HG03565 (cell line): Measurements from ENCODE around the gene LMBRD1.
A peak's percentile ranks its signal among the peaks of the same experiment; 100 is the strongest.

Experiments
- ATAC-seq: cut with Tn5 transposase; IDR thresholded peaks from one replicate; pipeline ENCODE4 v1.9.1; 2021; ENCODE audit warnings: mild to moderate bottlenecking, moderate library complexity; ENCODE audit not compliant: unreplicated experiment

The LMBRD1 gene

DNA sequence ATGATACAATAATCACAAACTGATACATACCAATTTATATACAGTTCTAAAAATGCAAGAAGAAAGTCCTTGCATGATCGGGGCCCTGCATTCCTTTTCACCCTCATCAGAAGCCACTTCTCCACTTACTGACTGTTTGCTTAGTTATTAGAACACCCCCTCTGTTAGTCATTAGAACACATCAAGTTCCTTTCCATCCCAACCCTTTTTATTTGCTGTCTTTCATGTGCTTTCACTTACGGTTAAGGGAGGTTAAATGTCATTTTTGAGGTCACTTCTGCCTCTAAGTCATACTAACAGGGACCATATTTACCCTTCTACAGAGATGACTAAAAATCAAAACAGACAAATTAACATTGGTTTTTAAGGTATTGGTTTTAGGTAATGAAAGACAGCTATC lies 149.1 kb downstream of the LMBRD1 start:
- ATAC-seq, result no peak

DNA sequence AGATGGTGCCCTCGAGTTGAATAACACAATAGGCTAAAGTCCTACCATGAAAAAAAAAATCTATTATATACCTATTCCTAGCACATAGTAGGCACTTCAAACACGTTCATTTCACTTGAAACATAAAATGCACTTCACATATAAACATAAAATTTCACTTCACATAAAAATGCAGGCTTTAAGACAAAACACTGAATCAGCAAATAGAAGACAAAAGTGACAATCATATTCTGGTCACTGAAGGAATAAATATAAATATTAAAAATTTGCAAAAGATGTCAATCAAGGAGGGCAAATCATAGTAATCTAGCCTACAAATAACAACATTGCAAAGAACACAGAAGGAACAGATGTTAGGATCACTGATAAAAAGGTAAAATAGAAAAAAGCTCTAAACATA lies 153.1 kb downstream of the LMBRD1 start:
- no peak for ATAC-seq

DNA sequence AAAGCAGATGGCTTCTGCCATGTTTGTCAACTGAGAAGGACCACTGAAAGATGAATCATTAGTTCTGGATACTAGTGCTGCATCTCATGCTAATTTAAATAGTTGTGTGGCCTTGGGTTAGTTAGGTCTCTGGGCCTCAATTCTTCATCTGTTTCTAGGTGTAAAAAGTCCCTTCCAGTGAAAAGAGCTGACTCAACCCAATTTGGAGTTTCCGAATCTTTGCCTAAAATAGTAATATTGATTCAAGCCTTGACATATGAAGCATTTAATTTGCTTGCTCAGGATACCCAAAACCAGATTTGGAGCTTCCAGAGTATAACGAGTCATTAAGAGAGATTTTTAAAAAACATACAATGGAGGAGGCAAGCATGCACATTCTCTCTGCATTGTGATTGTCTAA lies 163.9 kb downstream of the LMBRD1 start:
- no peak for ATAC-seq

DNA sequence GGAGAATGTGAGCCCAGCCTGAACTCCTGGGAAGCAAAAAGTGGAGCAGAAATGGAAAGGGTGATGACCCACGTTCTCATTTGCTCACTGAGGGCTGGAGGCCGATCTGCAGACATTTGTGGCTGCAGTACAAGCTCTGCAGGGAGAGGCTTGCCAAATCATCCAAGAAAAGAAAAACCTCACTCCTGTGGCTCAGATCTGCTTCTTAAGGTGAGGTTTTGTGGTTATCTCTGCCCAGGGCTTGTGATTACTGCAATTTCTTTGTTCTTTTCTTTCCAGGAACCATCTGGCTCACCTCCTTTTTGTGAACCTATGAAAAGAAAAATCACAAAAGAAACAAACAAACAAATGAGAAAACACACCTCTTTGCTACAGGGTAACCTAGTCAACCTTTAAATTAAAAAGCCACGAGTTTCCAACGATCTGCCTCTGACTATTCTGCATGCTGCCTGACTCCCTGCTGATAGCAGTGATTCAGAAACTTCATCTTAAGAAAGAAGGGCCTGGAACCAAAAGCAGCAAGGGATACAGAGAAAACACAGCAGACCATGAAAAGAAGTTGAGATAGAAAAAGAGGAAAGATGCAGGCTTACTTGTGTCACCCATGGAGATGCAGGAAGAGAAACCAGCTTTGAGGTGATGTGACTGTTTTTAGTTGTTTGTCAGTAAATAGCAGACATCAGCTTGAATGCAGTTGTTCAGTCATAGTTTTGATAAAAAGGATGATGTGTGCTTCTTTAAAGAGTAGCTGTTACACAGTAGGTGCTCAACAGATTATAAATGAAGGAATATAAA lies 165.1 kb downstream of the LMBRD1 start:
- peak; percentile 60 for ATAC-seq

DNA sequence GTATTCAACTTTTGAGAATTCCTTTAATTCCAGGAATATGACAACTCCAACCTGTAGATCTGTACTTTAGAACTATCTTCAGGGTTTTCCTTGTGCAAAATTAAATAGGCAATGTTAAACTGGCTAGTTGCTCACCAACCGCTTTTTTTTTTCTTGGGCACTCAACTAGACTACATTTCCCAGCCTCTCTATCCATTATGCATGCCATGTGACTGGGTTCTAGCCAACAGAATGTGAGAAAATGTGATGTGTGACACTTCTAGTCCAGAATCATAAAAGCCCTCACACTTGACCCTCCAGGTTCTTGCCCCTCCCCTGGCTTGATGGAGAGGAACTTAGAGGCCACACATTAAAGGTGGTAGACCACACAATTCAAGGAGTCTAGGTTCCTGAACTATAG lies 166.0 kb downstream of the LMBRD1 start:
- no peak for ATAC-seq

DNA sequence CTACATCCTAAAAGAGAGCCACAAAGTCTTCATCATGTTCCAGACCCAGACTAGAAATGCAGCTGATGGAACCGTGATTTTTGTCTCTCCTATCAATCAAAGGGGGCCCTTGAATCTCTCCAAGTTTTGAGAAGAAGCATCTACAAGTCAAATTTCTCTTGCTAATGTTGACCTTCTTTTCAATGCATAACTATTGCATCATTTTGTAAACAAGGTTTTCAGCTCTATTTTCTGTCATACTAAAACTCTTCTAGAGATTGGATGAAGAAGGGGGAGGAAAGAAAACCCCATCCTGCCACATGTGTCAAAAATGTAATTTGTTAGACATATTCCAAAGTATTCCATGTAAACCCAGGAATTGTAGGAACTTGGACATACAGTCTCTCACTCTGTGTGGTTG lies 169.2 kb downstream of the LMBRD1 start:
- no peak for ATAC-seq

DNA sequence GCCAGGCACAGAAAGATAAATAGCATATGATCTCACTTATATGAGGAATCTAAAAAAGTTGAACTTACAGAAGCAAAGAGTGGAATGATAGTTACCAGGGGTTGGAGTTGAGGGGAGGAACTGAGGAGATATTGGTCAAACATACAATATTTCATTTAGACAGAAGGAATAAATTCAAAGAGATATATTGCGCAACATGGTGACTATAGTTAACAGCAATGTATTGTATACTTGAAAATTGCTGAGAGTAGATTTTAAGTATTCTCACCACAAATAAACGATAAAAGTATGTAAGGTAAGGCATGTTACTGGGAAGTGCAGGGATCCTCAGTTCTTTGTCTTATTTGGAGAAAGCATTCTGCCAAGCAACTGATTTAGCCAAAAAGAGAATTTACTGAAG lies 171.9 kb downstream of the LMBRD1 start:
- ATAC-seq, result no peak
